Esophagus muscularis mucosa (tissue), 3 donors: ENCODE measurements around the gene FMO2.

ENCODE experiments used
- CTCF ChIP-seq, 3 experiments: fragments of 200-600 bp in 2 of 3; fragments of 450-650 bp in 1 of 3; sonication (generic) in 2 of 3; IDR thresholded peaks; one replicate each; pipeline ENCODE4 v1.5.1; 2017 to 2019; ENCODE audit warnings: antibody characterized with exemption in 3 of 3, mild to moderate bottlenecking in 2 of 3, moderate library complexity in 1 of 3
- EP300 ChIP-seq: sonication (generic); formaldehyde crosslinking; IDR thresholded peaks from one replicate; pipeline ENCODE4 v1.6.1; 2017; ENCODE audit warnings: antibody characterized with exemption

- TF ChIP-seq EP300 (no peak), CTCF (IDR thresholded peaks at IDR 0.05) (no peak)
These were observed 17.3 kb upstream of the FMO2 start for GRCh38 chr1:171167785-171168184.
